HK-2 (cell line): ENCODE data around the gene NR3C1.

Source experiments
- DNase-seq: peaks from one replicate; pipeline ENCODE4 v3.0.0-alpha.2; 2018; ENCODE audit not compliant: unreplicated experiment

Gene NR3C1

GRCh38 chr5:143234162-143234842 lies 169.2 kb downstream of the NR3C1 start:
- no peak for DNase-seq

- DNase-seq = no peak
These were observed 170.5 kb downstream of the NR3C1 start for GRCh38 chr5:143233031-143233430.

- DNase-seq = no peak
These were observed 171.3 kb downstream of the NR3C1 start for GRCh38 chr5:143231973-143232812.

- no peak for DNase-seq
These were observed 172.1 kb downstream of the NR3C1 start for GRCh38 chr5:143231416-143231815.

- no peak for DNase-seq
These were observed 172.8 kb downstream of the NR3C1 start for GRCh38 chr5:143230676-143230996.

GRCh38 chr5:143229896-143230675 lies 173.4 kb downstream of the NR3C1 start:
- DNase-seq = peak; percentile 60

- DNase-seq = no peak
These were observed 174.0 kb downstream of the NR3C1 start for GRCh38 chr5:143229426-143229895.

- no peak for DNase-seq
These were observed 174.7 kb downstream of the NR3C1 start for GRCh38 chr5:143228597-143229293.
